Liver (tissue), 3 donors: ENCODE data around the gene PRRT1B.

ENCODE experiments used
- TAF1 ChIP-seq: conservative IDR thresholded peaks from 2 replicates; pipeline ENCODE4 v1.6.1; 2016; ENCODE audit warnings: antibody characterized with exemption, mild to moderate bottlenecking
- TF ChIP-seq, protein P1 (sequence below): fragments of 150-350 bp; IDR thresholded peaks from 2 replicates; pipeline ENCODE4 v1.5.1; 2017; ENCODE audit warnings: improper control_type of control experiment, low read depth, low read length; ENCODE audit not compliant: missing input control
- donor health status: healthy.
- donor health status: healthy.

DNA sequence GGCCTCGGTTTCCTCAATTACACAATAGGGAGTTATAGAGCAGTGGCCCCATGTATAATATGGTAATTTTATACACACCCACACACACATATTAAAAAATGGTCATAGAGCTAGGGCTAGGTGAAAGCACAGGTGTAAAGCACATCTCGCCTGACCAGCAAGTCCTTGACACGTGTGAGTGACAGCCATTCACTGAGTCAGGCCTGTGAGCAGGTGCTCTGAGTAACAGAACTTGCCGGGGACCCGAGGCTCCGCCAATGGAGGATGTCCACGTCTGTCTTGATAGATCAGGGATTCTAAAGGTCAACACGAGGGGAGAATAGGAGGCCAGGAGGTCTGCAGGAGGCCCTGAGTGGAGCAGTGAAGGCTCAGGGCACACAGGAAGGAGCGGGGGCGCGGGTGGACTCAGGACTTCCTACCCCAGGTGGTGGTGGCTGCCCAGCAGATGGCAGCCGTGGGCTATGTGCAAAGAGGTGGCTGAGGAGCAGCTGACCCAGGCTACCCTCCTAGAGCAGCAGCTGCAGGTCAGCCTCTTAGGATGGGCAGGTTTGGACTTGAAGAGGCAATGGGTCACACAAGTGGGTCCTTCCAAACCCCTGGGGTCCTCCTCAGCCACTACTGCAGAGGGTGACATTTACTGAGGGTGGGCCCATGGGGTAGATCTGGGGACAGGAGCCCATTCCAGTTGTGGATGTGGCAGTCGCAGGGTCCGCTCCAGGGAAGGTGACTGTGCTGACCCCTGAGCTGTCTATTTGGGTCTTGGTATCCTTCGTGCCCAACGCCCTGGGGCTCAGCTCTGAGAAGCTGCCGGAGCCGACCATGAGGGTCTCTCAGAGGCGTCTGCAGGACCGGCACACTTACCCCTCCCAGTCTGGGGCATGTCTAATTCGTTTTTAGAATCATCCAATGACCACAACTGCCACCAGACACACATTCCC is 45.9 kb downstream of the PRRT1B start:
- TF ChIP-seq, protein P1, sequence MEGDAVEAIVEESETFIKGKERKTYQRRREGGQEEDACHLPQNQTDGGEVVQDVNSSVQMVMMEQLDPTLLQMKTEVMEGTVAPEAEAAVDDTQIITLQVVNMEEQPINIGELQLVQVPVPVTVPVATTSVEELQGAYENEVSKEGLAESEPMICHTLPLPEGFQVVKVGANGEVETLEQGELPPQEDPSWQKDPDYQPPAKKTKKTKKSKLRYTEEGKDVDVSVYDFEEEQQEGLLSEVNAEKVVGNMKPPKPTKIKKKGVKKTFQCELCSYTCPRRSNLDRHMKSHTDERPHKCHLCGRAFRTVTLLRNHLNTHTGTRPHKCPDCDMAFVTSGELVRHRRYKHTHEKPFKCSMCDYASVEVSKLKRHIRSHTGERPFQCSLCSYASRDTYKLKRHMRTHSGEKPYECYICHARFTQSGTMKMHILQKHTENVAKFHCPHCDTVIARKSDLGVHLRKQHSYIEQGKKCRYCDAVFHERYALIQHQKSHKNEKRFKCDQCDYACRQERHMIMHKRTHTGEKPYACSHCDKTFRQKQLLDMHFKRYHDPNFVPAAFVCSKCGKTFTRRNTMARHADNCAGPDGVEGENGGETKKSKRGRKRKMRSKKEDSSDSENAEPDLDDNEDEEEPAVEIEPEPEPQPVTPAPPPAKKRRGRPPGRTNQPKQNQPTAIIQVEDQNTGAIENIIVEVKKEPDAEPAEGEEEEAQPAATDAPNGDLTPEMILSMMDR, result peak; percentile 88
- no peak for TF ChIP-seq TAF1
